H1 (cell line): ENCODE measurements around the gene STAG2. TPM values are rescaled to one million over a fixed set of nuclear protein-coding genes. Genes with fewer than 3 reads are reported as not detected.

Experiments
- CTCF ChIA-PET: fragments of 300-600 bp; sonication (Branson Sonifier 250); formaldehyde crosslinking; loops from one replicate; lab custom pipeline; 2021; ENCODE audit not compliant: partially characterized antibody; lab: Charles Lee
- POLR2A ChIA-PET: fragments of 300-600 bp; sonication (Branson Sonifier 250); formaldehyde crosslinking; loops from one replicate; lab custom pipeline; 2021; ENCODE audit warnings: inconsistent platforms; ENCODE audit not compliant: partially characterized antibody; lab: Charles Lee
- DNase-seq, 2 experiments: peaks; one replicate each; pipeline versions ENCODE4 v3.0.0 to v3.0.0-alpha.2; 2010 to 2022; ENCODE audit warnings: low spot score in 2 of 2, low read depth in 1 of 2, mixed read lengths in 1 of 2
- FAIRE-seq: peaks from 2 replicates; lab custom pipeline; 2011; peaks lifted over from hg19 to GRCh38; lab: Jason Lieb, UNC
- H2AFZ ChIP-seq: 2 replicates; pipeline ENCODE4 v1.8.1; 2012; ENCODE audit warnings: low read length, inconsistent platforms
- H2AK5ac ChIP-seq: 2 replicates; pipeline ENCODE4 v1.6.1; 2013; ENCODE audit warnings: low read depth, low read length
- H2BK120ac ChIP-seq: replicated peaks from 2 replicates; pipeline ENCODE3; 2013; ENCODE audit warnings: low read depth, low read length, inconsistent platforms
- H2BK12ac ChIP-seq: 2 replicates; pipeline ENCODE4 v1.6.1; 2013; ENCODE audit warnings: low read depth, low read length
- H2BK15ac ChIP-seq: 2 replicates; pipeline ENCODE4 v1.6.1; 2013; ENCODE audit warnings: low read length
- H2BK20ac ChIP-seq: 2 replicates; pipeline ENCODE4 v1.6.1; 2013; ENCODE audit warnings: low read length
- H2BK5ac ChIP-seq: 2 replicates; pipeline ENCODE4 v1.6.1; 2013; ENCODE audit warnings: low read depth, low read length
- H3K14ac ChIP-seq: 2 replicates; pipeline ENCODE4 v1.6.1; 2013; ENCODE audit warnings: inconsistent platforms; ENCODE audit not compliant: insufficient read length
- H3K18ac ChIP-seq: 2 replicates; pipeline ENCODE4 v1.6.1; 2013; ENCODE audit warnings: low read length; ENCODE audit errors: extremely low read depth
- H3K23ac ChIP-seq: 2 replicates; pipeline ENCODE4 v1.6.1; 2013; ENCODE audit warnings: inconsistent platforms; ENCODE audit not compliant: insufficient read length
- H3K23me2 ChIP-seq: 2 replicates; pipeline ENCODE4 v1.6.1; 2013; ENCODE audit warnings: low read depth, low read length
- H3K27ac ChIP-seq: 2 replicates; pipeline ENCODE4 v1.6.1; 2011; ENCODE audit warnings: low read depth, low read length, inconsistent platforms
- H3K27me3 ChIP-seq, 4 experiments: replicated peaks in 1 of 4; 1 replicate in 1 of 4; 2 replicates in 3 of 4; pipeline versions ENCODE4 v1.6.1 to v1.8.1; 2011 to 2013; ENCODE audit warnings: low read length in 3 of 4, mild to moderate bottlenecking in 3 of 4, inconsistent platforms in 2 of 4, mixed read lengths in 2 of 4, moderate library complexity in 1 of 4; ENCODE audit not compliant: control insufficient read depth in 3 of 4, insufficient read depth in 3 of 4; ENCODE audit errors: extremely low read depth in 1 of 4
- H3K36me3 ChIP-seq, 4 experiments: 2 replicates each; pipeline versions ENCODE4 v1.6.1 to v1.8.1; 2011 to 2013; ENCODE audit warnings: mild to moderate bottlenecking in 4 of 4, low read length in 3 of 4, moderate library complexity in 2 of 4, control low read depth in 1 of 4, inconsistent platforms in 1 of 4; ENCODE audit not compliant: insufficient read depth in 4 of 4, control insufficient read depth in 2 of 4
- H3K4ac ChIP-seq: replicated peaks from 2 replicates; pipeline ENCODE3; 2013; ENCODE audit warnings: low read length, low read depth, mixed read lengths, inconsistent platforms; ENCODE audit not compliant: insufficient read length
- H3K4me1 ChIP-seq, 4 experiments: replicated peaks in 1 of 4; 1 replicate in 1 of 4; 2 replicates in 3 of 4; pipeline versions ENCODE4 v1.6.1 to v1.8.1; 2011 to 2013; ENCODE audit warnings: low read length in 3 of 4, inconsistent platforms in 2 of 4, mixed read lengths in 1 of 4; ENCODE audit not compliant: insufficient read depth in 4 of 4, control insufficient read depth in 3 of 4
- H3K4me2 ChIP-seq, 2 experiments: 2 replicates each; pipeline versions ENCODE4 v1.6.1 to v1.8.1; 2011 to 2013; ENCODE audit warnings: low read depth in 2 of 2, low read length in 2 of 2, control low read depth in 1 of 2, inconsistent platforms in 1 of 2, mild to moderate bottlenecking in 1 of 2; ENCODE audit not compliant: insufficient read depth in 1 of 2
- H3K4me3 ChIP-seq, 4 experiments: fragments of 200-600, 300-600 bp in 1 of 4; sonication (generic), shearing (Covaris generic), sonication (Bioruptor Twin) in 1 of 4; 2 replicates each; pipeline versions ENCODE4 v1.5.1 to v1.8.1; 2011 to 2016; ENCODE audit warnings: low read length in 4 of 4, low read depth in 3 of 4, control low read depth in 2 of 4, inconsistent platforms in 2 of 4, mild to moderate bottlenecking in 2 of 4, mixed read lengths in 1 of 4, moderate library complexity in 1 of 4; ENCODE audit not compliant: insufficient read depth in 2 of 4; ENCODE audit errors: extremely low read depth in 1 of 4
- H3K56ac ChIP-seq: replicated peaks from 2 replicates; pipeline ENCODE3; 2013; ENCODE audit warnings: low read depth, mild to moderate bottlenecking, mixed read lengths, low read length, inconsistent platforms; ENCODE audit not compliant: insufficient read length
- H3K79me1 ChIP-seq: 2 replicates; pipeline ENCODE4 v1.6.1; 2013; ENCODE audit warnings: low read depth, low read length, control low read depth
- H3K79me2 ChIP-seq, 2 experiments: 2 replicates each; pipeline versions ENCODE4 v1.6.1 to v1.8.1; 2012 to 2013; ENCODE audit warnings: low read length in 2 of 2, mild to moderate bottlenecking in 2 of 2, inconsistent platforms in 1 of 2; ENCODE audit not compliant: insufficient read depth in 2 of 2, control insufficient read depth in 1 of 2
- H3K9ac ChIP-seq, 4 experiments: replicated peaks in 1 of 4; 1 replicate in 1 of 4; 2 replicates in 3 of 4; pipeline versions ENCODE4 v1.6.1 to v1.8.1; 2011 to 2013; ENCODE audit warnings: low read depth in 3 of 4, low read length in 3 of 4, control low read depth in 2 of 4, mild to moderate bottlenecking in 2 of 4, moderate library complexity in 2 of 4, inconsistent platforms in 1 of 4; ENCODE audit errors: extremely low read depth in 1 of 4
- H3K9me3 ChIP-seq, 2 experiments: 2 replicates each; pipeline versions ENCODE4 v1.6.1 to v1.8.1; 2012 to 2013; ENCODE audit warnings: mild to moderate bottlenecking in 2 of 2, moderate library complexity in 2 of 2, control low read depth in 1 of 2, inconsistent platforms in 1 of 2, low read depth in 1 of 2, low read length in 1 of 2, mixed read lengths in 1 of 2; ENCODE audit not compliant: insufficient read depth in 2 of 2
- H4K20me1 ChIP-seq, 2 experiments: replicated peaks in 1 of 2; 2 replicates each; pipeline versions ENCODE3 to v1.8.1; 2011 to 2013; ENCODE audit warnings: inconsistent platforms in 2 of 2, low read length in 2 of 2, mild to moderate bottlenecking in 1 of 2; ENCODE audit not compliant: insufficient read depth in 2 of 2, control insufficient read depth in 1 of 2
- H4K5ac ChIP-seq: 2 replicates; pipeline ENCODE4 v1.6.1; 2013; ENCODE audit warnings: low read length, low read depth, mixed read lengths, inconsistent platforms; ENCODE audit not compliant: insufficient read length
- H4K8ac ChIP-seq: 2 replicates; pipeline ENCODE4 v1.8.0; 2013; ENCODE audit warnings: mild to moderate bottlenecking, moderate library complexity, low read length, inconsistent platforms; ENCODE audit not compliant: insufficient read depth; ENCODE audit errors: extremely low read depth
- H4K91ac ChIP-seq: replicated peaks from 2 replicates; pipeline ENCODE3; 2013; ENCODE audit warnings: low read length, mixed read lengths, inconsistent platforms; ENCODE audit not compliant: insufficient read length
- BRCA1 ChIP-seq: IDR thresholded peaks from 2 replicates; pipeline ENCODE4 v1.6.1; 2012; ENCODE audit warnings: low read depth, low read length, improper control_type of control experiment
- TBP ChIP-seq: IDR thresholded peaks from 2 replicates; pipeline ENCODE4 v1.6.1; 2011; ENCODE audit warnings: low read depth, low read length, improper control_type of control experiment
- WGBS, 2 experiments: shearing (Covaris generic) in 1 of 2; methylation state at CpG; one replicate each; pipeline versions ENCODE4 v1.1.6 to v1.1.7; 2013 to 2015; ENCODE audit warnings: low lambda C conversion rate in 2 of 2, mixed read lengths in 2 of 2, inconsistent platforms in 1 of 2, low coverage in 1 of 2, missing lambda C conversion rate in 1 of 2; ENCODE audit not compliant: insufficient replicate concordance in 2 of 2, insufficient coverage in 1 of 2, insufficient read length in 1 of 2; ENCODE audit errors: extremely low coverage in 1 of 2, missing lambda C conversion rate in 1 of 2; 5-methylcytosine and 5-hydroxymethylcytosine counted together
- polyA plus RNA-seq, 7 experiments: library from polyadenylated mRNA; depleted of rRNA in 3 of 7; stranded (reverse) in 5 of 7; unstranded in 2 of 7; fragments of >200 nt in 5 of 7; fragments of 200-250 nt in 2 of 7; gene quantifications; 1 replicate in 5 of 7; 2 replicates in 1 of 7; 4 replicates in 1 of 7; pipeline versions ENCODE4 v1.2.1 to v1.2.3, GENCODE V29; 2011 to 2013; ENCODE audit warnings: missing spikeins in 2 of 7, mixed read lengths in 2 of 7
- total RNA-seq: library from RNA; stranded (reverse); fragmentation: NEBNext Ultra II Directional; extraction: Animal tissue kit (Norgen Biotek cat#: 25700); gene quantifications from 2 replicates; pipeline ENCODE4 v1.2.1, GENCODE V29; 2021

STAG2 gene
- total and polyA plus RNA-seq, 2 of the 8 experiments (the other 6 are each of a cell fraction or from before 2014, with no cell fraction given), result 20.3 to 94.9 TPM

- no peak overlapping the region for H4K8ac ChIP-seq
- no peak overlapping the region for H4K5ac ChIP-seq
- no peak overlapping the region for H2AFZ ChIP-seq
- H3K23ac ChIP-seq, result no peak overlapping the region
- H3K27ac ChIP-seq, result no peak overlapping the region
- no peak overlapping the region for H3K56ac ChIP-seq
- no peak for DNase-seq
- H3K4me1 ChIP-seq, result no peaks in the 10 kb centered on the region
- H3K9ac ChIP-seq, result no peak overlapping the region
- CTCF ChIA-PET, result interaction anchor here (0.7 kb wide), 1 partner anchor 381 kb away, joined by 3 read pairs; no protein-coding TSS in a partner anchor
- H3K4me3 ChIP-seq, result no peak overlapping the region
- H2BK12ac ChIP-seq, result no peak overlapping the region
- POLR2A ChIA-PET, result no interaction called here
- no peak overlapping the region for H3K4ac ChIP-seq
- no peak overlapping the region for H3K18ac ChIP-seq
- H4K20me1 ChIP-seq, result no peaks in the 10 kb centered on the region
- no peak overlapping the region for H4K91ac ChIP-seq
- no peaks in the 10 kb centered on the region for H3K79me1 ChIP-seq
- FAIRE-seq, result no peak
- TF ChIP-seq TBP, result no peak
- no peak for TF ChIP-seq BRCA1
- H2BK120ac ChIP-seq, result no peak overlapping the region
- no peaks in the 10 kb centered on the region for H3K23me2 ChIP-seq
- H3K4me2 ChIP-seq, result no peak overlapping the region
- no peaks in the 10 kb centered on the region for H3K79me2 ChIP-seq
- H3K36me3 ChIP-seq, result peaks cover 4 to 67% (median 27%) of the 10 kb centered on the region in 4 experiments
- 91% methylated on average over 7 of the region's 7 CpGs; no CpG with 5 or more reads in 1 of the 2 experiments for WGBS, 2 experiments
- no peaks in the 10 kb centered on the region for H3K27me3 ChIP-seq
- H2BK20ac ChIP-seq, result no peak overlapping the region
- no peak overlapping the region for H2AK5ac ChIP-seq
- no peaks in the 10 kb centered on the region for H3K9me3 ChIP-seq
- no peak overlapping the region for H3K14ac ChIP-seq
- H2BK15ac ChIP-seq, result no peak overlapping the region
- H2BK5ac ChIP-seq, result no peak overlapping the region
Measured at GRCh38 chrX:124086411-124086810, 124.9 kb downstream of the STAG2 start.
